Peyer's patch (tissue), 4 donors: Measurements from ENCODE around the gene SH3BGRL2. TPM values are rescaled to one million over a fixed set of nuclear protein-coding genes. Genes with fewer than 3 reads are reported as not detected.

Experiments
- DNase-seq, 3 donors: peaks; one replicate each; pipeline ENCODE4 v3.0.0-alpha.2; 2017 to 2019
- H3K27ac ChIP-seq, 4 donors: fragments of 200-600 bp; sonication (generic); one replicate each; pipeline ENCODE4 v1.5.1; 2016 to 2019
- H3K27me3 ChIP-seq, 2 donors: fragments of 200-600 bp; sonication (generic); one replicate each; pipeline ENCODE4 v1.5.1; 2019
- H3K36me3 ChIP-seq, 3 donors: fragments of 200-600 bp; sonication (generic); one replicate each; pipeline ENCODE4 v1.5.1; 2016 to 2019
- H3K4me1 ChIP-seq, 4 donors: fragments of 200-600 bp; sonication (generic); one replicate each; pipeline ENCODE4 v1.5.1; 2016 to 2019
- H3K4me3 ChIP-seq, 4 donors: fragments of 200-600 bp; sonication (generic); 1 replicate in 3 of 4; 2 replicates in 1 of 4; pipeline ENCODE4 v1.5.1; 2016 to 2019; ENCODE audit warnings: mild to moderate bottlenecking in 1 of 4
- H3K9me3 ChIP-seq, 4 donors: fragments of 200-600 bp; sonication (generic); one replicate each; pipeline ENCODE4 v1.5.1; 2016 to 2019; ENCODE audit warnings: mild to moderate bottlenecking in 1 of 4
- POLR2A ChIP-seq, 2 donors: fragments of 450-650 bp; IDR thresholded peaks; one replicate each; pipeline ENCODE4 v1.5.1; 2017; ENCODE audit warnings: antibody characterized with exemption in 2 of 2, mild to moderate bottlenecking in 2 of 2, moderate library complexity in 2 of 2
- total RNA-seq, 4 donors: library from RNA; depleted of rRNA; stranded (reverse); fragments of >200 nt; gene quantifications; one replicate each; pipeline ENCODE4 v1.1.0, GENCODE V29; 2016
- TF ChIP-seq, protein P1 (sequence below), 6 experiments: fragments of 450-650 bp in 4 of 6; fragments of 200-600 bp in 2 of 6; sonication (generic) in 1 of 6; IDR thresholded peaks; one replicate each; pipeline ENCODE4 v1.5.1; 2017 to 2019; ENCODE audit warnings: antibody characterized with exemption in 6 of 6, mild to moderate bottlenecking in 3 of 6, moderate library complexity in 1 of 6

SH3BGRL2 gene
- total RNA-seq, 4 donors from 2014 or later = 54.5 to 114 (median 84.8) TPM

DNA sequence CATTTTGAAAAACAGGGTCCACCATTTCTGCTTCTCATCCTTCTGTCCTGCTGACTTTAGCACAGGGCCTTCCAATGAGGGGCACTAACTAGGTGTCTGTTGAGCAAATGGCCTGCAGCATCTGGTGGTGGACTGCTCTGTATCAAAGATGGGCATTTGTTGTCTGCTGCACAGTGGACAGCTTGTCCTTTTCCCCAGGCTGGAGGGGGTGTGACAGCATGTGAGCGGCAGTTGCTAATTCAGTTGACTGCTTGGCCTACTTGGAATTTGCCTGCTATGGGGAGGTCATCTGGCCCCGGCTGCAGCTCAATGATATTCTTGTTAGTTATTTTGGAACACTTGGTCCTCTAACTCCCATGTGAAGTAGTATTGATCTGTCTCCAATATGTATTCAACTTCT is 93.7 kb downstream of the SH3BGRL2 start:
- no peaks in the 10 kb centered on the region for H3K27me3 ChIP-seq
- no peaks in the 10 kb centered on the region for H3K9me3 ChIP-seq
- H3K36me3 ChIP-seq = no peaks in the 10 kb centered on the region
- no peak overlapping the region for H3K4me3 ChIP-seq
- no peak overlapping the region for H3K27ac ChIP-seq
- no peaks in the 10 kb centered on the region for H3K4me1 ChIP-seq
- DNase-seq = no peak
- TF ChIP-seq, protein P1, sequence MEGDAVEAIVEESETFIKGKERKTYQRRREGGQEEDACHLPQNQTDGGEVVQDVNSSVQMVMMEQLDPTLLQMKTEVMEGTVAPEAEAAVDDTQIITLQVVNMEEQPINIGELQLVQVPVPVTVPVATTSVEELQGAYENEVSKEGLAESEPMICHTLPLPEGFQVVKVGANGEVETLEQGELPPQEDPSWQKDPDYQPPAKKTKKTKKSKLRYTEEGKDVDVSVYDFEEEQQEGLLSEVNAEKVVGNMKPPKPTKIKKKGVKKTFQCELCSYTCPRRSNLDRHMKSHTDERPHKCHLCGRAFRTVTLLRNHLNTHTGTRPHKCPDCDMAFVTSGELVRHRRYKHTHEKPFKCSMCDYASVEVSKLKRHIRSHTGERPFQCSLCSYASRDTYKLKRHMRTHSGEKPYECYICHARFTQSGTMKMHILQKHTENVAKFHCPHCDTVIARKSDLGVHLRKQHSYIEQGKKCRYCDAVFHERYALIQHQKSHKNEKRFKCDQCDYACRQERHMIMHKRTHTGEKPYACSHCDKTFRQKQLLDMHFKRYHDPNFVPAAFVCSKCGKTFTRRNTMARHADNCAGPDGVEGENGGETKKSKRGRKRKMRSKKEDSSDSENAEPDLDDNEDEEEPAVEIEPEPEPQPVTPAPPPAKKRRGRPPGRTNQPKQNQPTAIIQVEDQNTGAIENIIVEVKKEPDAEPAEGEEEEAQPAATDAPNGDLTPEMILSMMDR (IDR thresholded peaks at IDR 0.05) = no peak
- no peak for TF ChIP-seq POLR2A (IDR thresholded peaks at IDR 0.05)

DNA sequence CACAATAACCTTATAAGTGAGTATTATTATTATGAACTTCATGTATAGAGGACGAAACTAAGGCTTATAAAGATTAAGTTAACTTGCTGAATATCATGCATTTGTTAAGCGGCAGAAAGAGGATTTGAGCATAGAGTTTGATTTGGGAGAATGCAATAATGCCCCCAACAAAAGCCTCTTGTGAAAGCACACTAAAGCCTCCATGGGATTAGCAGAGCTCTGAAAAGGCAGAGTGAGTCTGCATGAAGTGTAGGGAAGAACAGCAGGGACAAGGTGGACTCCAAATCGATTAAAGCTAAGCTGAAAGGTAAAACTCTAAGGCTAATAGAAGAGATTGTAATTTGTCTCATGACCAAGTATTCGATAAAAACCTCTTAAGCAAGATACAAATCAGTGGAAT is 100.3 kb downstream of the SH3BGRL2 start:
- Histone ChIP-seq H3K27me3 (no peaks in the 10 kb centered on the region), H3K4me3 (no peak overlapping the region), H3K36me3 (no peaks in the 10 kb centered on the region), H3K9me3 (no peaks in the 10 kb centered on the region), H3K4me1 (no peaks in the 10 kb centered on the region), H3K27ac (no peak overlapping the region)
- DNase-seq = no peak
- TF ChIP-seq, protein P1 (IDR thresholded peaks at IDR 0.05) = no peak
- no peak for TF ChIP-seq POLR2A (IDR thresholded peaks at IDR 0.05)

DNA sequence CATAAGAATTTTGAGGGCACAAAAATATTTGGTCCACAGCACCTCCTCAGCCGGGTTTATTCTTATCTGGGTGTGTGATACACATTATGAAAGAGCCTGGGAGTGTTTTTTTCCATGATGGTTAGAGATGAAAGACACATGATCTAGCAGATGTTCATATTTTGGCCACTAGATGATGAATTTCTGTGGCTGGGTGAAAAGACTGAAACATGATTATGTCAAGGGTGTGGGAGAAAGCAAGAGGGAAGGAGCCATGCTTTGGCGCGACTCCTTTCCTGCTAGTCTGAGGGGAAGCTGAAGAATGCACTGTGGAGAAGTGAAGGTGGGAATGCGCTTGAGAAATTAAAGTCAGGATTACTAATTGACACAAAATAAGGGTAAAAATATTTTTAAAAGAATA is 102.3 kb downstream of the SH3BGRL2 start:
- TF ChIP-seq, protein P1 (IDR thresholded peaks at IDR 0.05) = no peak
- no peak for TF ChIP-seq POLR2A (IDR thresholded peaks at IDR 0.05)
- Histone ChIP-seq H3K36me3 (no peaks in the 10 kb centered on the region), H3K4me3 (no peak overlapping the region), H3K27ac (no peak overlapping the region), H3K27me3 (no peaks in the 10 kb centered on the region), H3K9me3 (no peaks in the 10 kb centered on the region), H3K4me1 (peaks cover 0 to 4% (median 0%) of the 10 kb centered on the region in 4 donors)
- no peak for DNase-seq

DNA sequence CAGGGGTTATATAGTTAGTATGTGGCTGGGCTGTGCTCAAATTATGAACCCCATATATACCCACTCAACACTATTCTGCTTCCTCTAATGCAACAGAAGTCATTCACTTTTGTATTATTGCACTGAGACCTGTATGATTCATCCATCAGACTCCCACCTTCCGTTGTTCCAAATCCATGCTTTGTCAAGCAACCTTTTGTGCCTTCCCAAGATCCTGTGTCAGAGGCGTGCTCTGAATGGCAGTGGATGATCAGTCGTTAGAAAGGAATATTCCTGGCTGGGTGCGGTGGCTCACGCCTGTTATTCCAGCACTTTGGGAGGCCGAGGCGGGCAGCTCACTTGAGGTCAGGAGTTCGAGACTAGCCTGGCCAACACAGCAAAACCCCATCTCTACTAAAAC is 103.2 kb downstream of the SH3BGRL2 start:
- TF ChIP-seq, protein P1 (IDR thresholded peaks at IDR 0.05) = no peak
- TF ChIP-seq POLR2A (IDR thresholded peaks at IDR 0.05) = no peak
- Histone ChIP-seq H3K4me3 (no peak overlapping the region), H3K27ac (no peak overlapping the region), H3K9me3 (no peaks in the 10 kb centered on the region), H3K27me3 (no peaks in the 10 kb centered on the region), H3K4me1 (peaks cover 0 to 4% (median 0%) of the 10 kb centered on the region in 4 donors), H3K36me3 (no peaks in the 10 kb centered on the region)
- no peak for DNase-seq

DNA sequence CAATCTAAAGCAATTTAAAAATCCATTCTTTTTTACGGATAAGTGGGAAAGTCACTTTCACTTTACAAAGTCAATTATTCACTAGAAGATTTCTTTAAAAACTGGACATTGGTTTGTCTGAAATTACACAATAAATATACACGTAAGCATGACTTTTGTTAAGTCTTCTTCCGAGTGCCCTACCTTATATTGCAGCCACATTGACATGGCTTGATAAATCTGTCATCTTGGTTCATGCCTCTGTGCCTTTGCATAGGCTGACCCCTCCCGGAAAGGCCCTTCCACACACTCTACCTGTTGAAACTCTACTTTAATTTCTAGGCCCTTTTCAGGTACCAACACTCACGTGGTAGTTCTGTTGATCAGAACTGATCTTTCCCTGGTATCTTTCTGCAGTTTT is 104.1 kb downstream of the SH3BGRL2 start:
- DNase-seq = no peak
- Histone ChIP-seq H3K27me3 (no peaks in the 10 kb centered on the region), H3K27ac (no peak overlapping the region), H3K9me3 (no peaks in the 10 kb centered on the region), H3K36me3 (no peaks in the 10 kb centered on the region), H3K4me3 (no peak overlapping the region), H3K4me1 (peaks cover 0 to 4% (median 0%) of the 10 kb centered on the region in 4 donors)
- TF ChIP-seq, protein P1 (IDR thresholded peaks at IDR 0.05) = no peak
- no peak for TF ChIP-seq POLR2A (IDR thresholded peaks at IDR 0.05)

DNA sequence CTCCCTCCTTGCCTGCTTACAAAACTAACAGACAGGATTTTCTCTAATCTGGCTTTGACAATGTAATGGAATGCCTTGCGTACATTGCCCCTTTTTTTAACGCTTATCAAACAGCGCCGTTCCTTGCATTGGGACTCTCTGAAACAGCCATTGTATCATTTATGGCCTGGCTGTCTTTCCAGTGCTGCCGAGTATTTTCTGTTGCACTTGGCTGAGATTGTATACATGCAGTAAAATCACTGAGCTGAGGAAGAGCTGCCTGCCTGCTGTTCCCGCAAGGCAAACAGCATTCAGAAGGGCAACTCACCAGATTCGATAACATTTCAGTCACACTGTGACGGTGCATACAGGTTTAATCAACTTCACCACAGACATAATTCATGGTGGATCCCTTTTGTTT is 106.0 kb downstream of the SH3BGRL2 start:
- no peak for TF ChIP-seq POLR2A (IDR thresholded peaks at IDR 0.05)
- TF ChIP-seq, protein P1 (IDR thresholded peaks at IDR 0.05) = no peak
- no peak overlapping the region for H3K27ac ChIP-seq
- H3K4me1 ChIP-seq = peaks cover 0 to 4% (median 0%) of the 10 kb centered on the region in 4 donors
- no peaks in the 10 kb centered on the region for H3K27me3 ChIP-seq
- H3K4me3 ChIP-seq = peak overlapping the region in 1 of 4 donors; percentile 6
- no peaks in the 10 kb centered on the region for H3K36me3 ChIP-seq
- no peaks in the 10 kb centered on the region for H3K9me3 ChIP-seq
- DNase-seq = no peak
